T-helper 1 cell treated with Interleukin-12 subunit alpha and Interleukin-12 subunit beta and Interleukin-4 antibody, amounts not matched to agents 30 ng/mL and 1 ng/mL, for 36 hours (primary cell): ENCODE data around the gene ZMYM4. TPM values are rescaled to one million over a fixed set of nuclear protein-coding genes. Genes with fewer than 3 reads are reported as not detected.
"Not testable (repeated sequence)": the region's sequence is repeated elsewhere in the genome, so short reads cannot be mapped to it uniquely, and the experiment has no call there.

ENCODE experiments used
- intact Hi-C: fragments of 100-400 bp; cut with micrococcal nuclease; formaldehyde crosslinking; loops from one replicate; pipeline ENCODE4 v1.15.1; 2024
- total RNA-seq: library from RNA; stranded (reverse); gene quantifications from 2 replicates; pipeline ENCODE4 v1.2.3, GENCODE V29; 2022

The ZMYM4 gene
- total RNA-seq, 1 donor from 2014 or later: 34.4 TPM

- intact Hi-C loops: no loop called here
These were observed 52.4 kb downstream of the ZMYM4 start for GRCh38 chr1:35320937-35321336.

- intact Hi-C loops: no loop called here
These were observed 56.0 kb downstream of the ZMYM4 start for GRCh38 chr1:35324486-35324885.

- intact Hi-C loops: no loop called here
These were observed 57.8 kb downstream of the ZMYM4 start for GRCh38 chr1:35326246-35326866.

GRCh38 chr1:35331618-35332017 lies 63.1 kb downstream of the ZMYM4 start:
- intact Hi-C loops: not testable (repeated sequence)

GRCh38 chr1:35334485-35334884 lies 66.0 kb downstream of the ZMYM4 start:
- intact Hi-C loops: no loop called here

- intact Hi-C loops: no loop called here
These were observed 72.0 kb downstream of the ZMYM4 start for GRCh38 chr1:35340519-35340918.

- intact Hi-C loops: no loop called here
These were observed 77.0 kb downstream of the ZMYM4 start for GRCh38 chr1:35345439-35345981.

GRCh38 chr1:35350872-35351271 lies 82.4 kb downstream of the ZMYM4 start:
- intact Hi-C loops: no loop called here

GRCh38 chr1:35359995-35360394 lies 91.5 kb downstream of the ZMYM4 start:
- intact Hi-C loops: no loop called here

GRCh38 chr1:35361638-35362037 lies 93.1 kb downstream of the ZMYM4 start:
- intact Hi-C loops: no loop called here

GRCh38 chr1:35364741-35365140 lies 96.2 kb downstream of the ZMYM4 start:
- intact Hi-C loops: no loop called here

- intact Hi-C loops: no loop called here
These were observed 99.4 kb downstream of the ZMYM4 start for GRCh38 chr1:35367914-35368313.

- intact Hi-C loops: no loop called here
These were observed 101.6 kb downstream of the ZMYM4 start for GRCh38 chr1:35369922-35370671.

- intact Hi-C loops: no loop called here
These were observed 103.0 kb downstream of the ZMYM4 start for GRCh38 chr1:35371506-35371905.

- intact Hi-C loops: no loop called here
These were observed 109.0 kb downstream of the ZMYM4 start for GRCh38 chr1:35377555-35377954.

GRCh38 chr1:35379317-35380000 lies 111.0 kb downstream of the ZMYM4 start:
- intact Hi-C loops: no loop called here

- intact Hi-C loops: not testable (repeated sequence)
These were observed 111.6 kb downstream of the ZMYM4 start for GRCh38 chr1:35380111-35380510.

- intact Hi-C loops: no loop called here
These were observed 113.6 kb downstream of the ZMYM4 start for GRCh38 chr1:35382107-35382506.

GRCh38 chr1:35386290-35386689 lies 117.8 kb downstream of the ZMYM4 start:
- intact Hi-C loops: no loop called here

- intact Hi-C loops: no loop called here
These were observed 118.5 kb downstream of the ZMYM4 start for GRCh38 chr1:35386959-35387358.

- intact Hi-C loops: no loop called here
These were observed 122.3 kb downstream of the ZMYM4 start for GRCh38 chr1:35390600-35391494.
